Fibroblast of the aortic adventitia (primary cell): ENCODE data around the gene NDUFA3. TPM values are rescaled to one million over a fixed set of nuclear protein-coding genes. Genes with fewer than 3 reads are reported as not detected.

ENCODE experiments used
- DNase-seq: peaks from one replicate; pipeline ENCODE4 v3.0.0-alpha.2; 2010; ENCODE audit warnings: low read depth
- H3K4me3 ChIP-seq: 2 replicates; pipeline ENCODE4 v1.5.1; 2011; ENCODE audit warnings: low read depth, mild to moderate bottlenecking, control low read depth, low read length, moderate library complexity
- CTCF ChIP-seq: IDR thresholded peaks from 2 replicates; pipeline ENCODE4 v1.5.1; 2011; ENCODE audit warnings: mild to moderate bottlenecking, low read length, control low read depth, inconsistent platforms; ENCODE audit not compliant: insufficient read depth
- total RNA-seq: library from RNA; depleted of rRNA; stranded (reverse); fragments of >200 nt; gene quantifications from 2 replicates; pipeline ENCODE4 v1.2.3, GENCODE V29; 2012; ENCODE audit warnings: low replicate concordance

NDUFA3 gene
- total RNA-seq, 1 donor: 9.0 TPM

DNA sequence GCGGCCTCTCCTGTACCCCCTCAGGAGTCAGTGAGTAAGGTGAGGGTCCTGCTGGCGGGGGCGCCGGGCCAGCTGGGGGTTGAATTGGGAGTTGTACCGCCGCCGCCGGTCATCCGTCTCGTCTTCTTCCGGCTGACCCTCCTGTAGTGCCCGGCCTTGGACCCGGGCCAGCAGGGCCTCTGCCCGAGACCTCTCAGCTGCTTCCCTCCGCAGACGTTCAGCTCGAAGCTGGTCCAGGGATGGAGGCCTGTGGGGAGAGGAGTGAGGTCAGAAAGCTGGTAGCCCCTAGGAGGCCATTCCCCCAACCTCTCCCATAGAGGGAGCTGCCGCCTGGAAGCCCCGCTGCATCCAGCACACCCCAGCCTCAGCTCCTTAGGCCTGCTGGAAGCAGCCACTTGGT is 53.0 kb downstream of the NDUFA3 start:
- no peak overlapping the region for H3K4me3 ChIP-seq
- no peak for DNase-seq
- TF ChIP-seq CTCF: no peak

DNA sequence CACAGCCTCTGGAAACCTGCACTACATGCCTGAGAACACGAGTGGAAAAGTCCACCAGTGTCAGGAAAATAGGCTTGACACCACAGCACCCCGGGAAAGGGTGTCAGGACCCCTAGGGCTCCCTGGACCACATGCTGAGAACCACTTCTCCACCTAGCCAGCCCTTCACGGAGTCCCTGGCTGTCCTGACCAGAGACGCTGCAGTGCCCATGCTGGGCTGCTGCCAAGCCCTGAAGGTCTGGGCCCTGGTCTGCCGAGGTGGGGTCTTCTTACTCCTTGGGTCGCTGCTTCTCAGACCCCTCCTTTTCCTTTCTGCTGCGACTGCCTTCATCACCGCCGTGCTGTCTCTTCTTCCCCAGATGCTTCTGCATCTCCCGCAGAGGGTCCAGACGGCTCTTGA is 53.8 kb downstream of the NDUFA3 start:
- no peak for TF ChIP-seq CTCF
- no peak for DNase-seq
- no peak overlapping the region for H3K4me3 ChIP-seq

- TF ChIP-seq CTCF: no peak
- no peak overlapping the region for H3K4me3 ChIP-seq
- no peak for DNase-seq
These were observed 54.3 kb downstream of the NDUFA3 start for GRCh38 chr19:54156953-54157352.

Other genes starting within 250 kb of the NDUFA3 start
- gene MYADM, start 235.0 kb upstream of the NDUFA3 start, total RNA-seq: 6.8 and 30.2 TPM in 2 replicates
- not detected in 2 replicates for gene PRKCG, start 220.7 kb upstream of the NDUFA3 start, total RNA-seq
- gene CACNG7, start 193.6 kb upstream of the NDUFA3 start, total RNA-seq: 0.57 and 1.9 TPM in 2 replicates
- gene CACNG8, start 139.9 kb upstream of the NDUFA3 start, total RNA-seq: 0.41 and 0.45 TPM in 2 replicates
- gene CACNG6, start 111.2 kb upstream of the NDUFA3 start, total RNA-seq: 1.1 TPM in 1 of 2 replicates, not detected in the other
- gene VSTM1, start 39.0 kb upstream of the NDUFA3 start, total RNA-seq: not detected in 2 replicates
- gene TARM1, start 21.5 kb upstream of the NDUFA3 start, total RNA-seq: not detected in 2 replicates
- 0.63 and 2.5 TPM in 2 replicates for gene OSCAR, start 2.1 kb upstream of the NDUFA3 start, total RNA-seq
- gene TFPT, start 12.8 kb downstream of the NDUFA3 start, total RNA-seq: 8.9 and 18.3 TPM in 2 replicates
- 32.6 and 37.2 TPM in 2 replicates for gene PRPF31, start 12.9 kb downstream of the NDUFA3 start, total RNA-seq
- 6.0 and 9.8 TPM in 2 replicates for gene CNOT3, start 34.9 kb downstream of the NDUFA3 start, total RNA-seq
- 4.4 and 6.8 TPM in 2 replicates for gene LENG1, start 56.9 kb downstream of the NDUFA3 start, total RNA-seq
- gene TMC4, start 70.3 kb downstream of the NDUFA3 start, total RNA-seq: 0.27 and 0.82 TPM in 2 replicates
- 46.9 and 48.7 TPM in 2 replicates for gene MBOAT7, start 86.7 kb downstream of the NDUFA3 start, total RNA-seq
- gene TSEN34, start 88.5 kb downstream of the NDUFA3 start, total RNA-seq: 42.8 and 67.6 TPM in 2 replicates
- 1,882 and 1,909 TPM in 2 replicates for gene RPS9, start 98.0 kb downstream of the NDUFA3 start, total RNA-seq
- not detected in 2 replicates for gene LILRB3, start 120.2 kb downstream of the NDUFA3 start, total RNA-seq
- gene LILRA6, start 139.9 kb downstream of the NDUFA3 start, total RNA-seq: not detected in 2 replicates
- gene LILRB5, start 154.4 kb downstream of the NDUFA3 start, total RNA-seq: not detected in 2 replicates
- not detected in 2 replicates for gene LILRB2, start 178.3 kb downstream of the NDUFA3 start, total RNA-seq
- gene LILRA5, start 210.3 kb downstream of the NDUFA3 start, total RNA-seq: not detected in 2 replicates
- not detected in 2 replicates for gene LILRA4, start 236.3 kb downstream of the NDUFA3 start, total RNA-seq